ENCODE data around the gene REV3L.
A peak's percentile ranks its signal among the peaks of the same experiment; 100 is the strongest.

Gene REV3L

DNA sequence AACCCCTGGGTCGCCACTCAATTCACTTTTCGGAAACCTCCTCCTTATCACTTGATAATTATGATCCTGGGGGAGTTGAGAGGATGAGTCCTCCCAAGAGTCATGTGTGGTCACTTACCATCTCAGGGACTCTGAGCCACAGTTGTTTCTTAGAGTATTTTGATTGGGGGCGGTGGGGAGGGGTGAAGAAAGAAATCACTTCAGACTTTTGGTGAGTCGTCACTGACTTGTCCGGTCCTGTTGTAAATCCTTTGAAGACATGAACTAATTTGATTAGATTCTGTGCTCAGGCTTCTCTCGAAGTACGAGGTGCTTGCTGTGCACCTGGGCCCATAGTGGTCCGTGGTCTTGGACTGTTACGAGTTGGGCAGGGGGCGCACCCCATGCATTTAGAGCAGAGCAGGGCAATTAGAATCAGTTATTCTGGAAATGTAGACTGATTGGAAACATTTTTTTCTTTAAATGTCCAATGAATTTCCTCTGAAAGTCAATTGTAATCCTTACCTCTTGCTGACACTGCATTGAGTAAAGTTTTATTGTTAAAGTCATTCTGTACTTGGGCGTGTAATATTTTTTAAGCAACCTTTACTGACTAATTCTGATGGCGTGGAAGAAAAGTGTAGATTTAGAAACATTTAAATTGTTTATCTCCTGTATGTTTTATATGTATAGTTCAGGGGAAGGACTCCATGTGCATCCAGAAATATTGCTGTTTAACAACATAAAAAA is 222.3 kb downstream of the REV3L start:
- H3K4me3 ChIP-seq (ENCODE audit: low read length): no peak overlapping the region
- no peak overlapping the region for H3K4ac ChIP-seq (ENCODE audit: low read depth, low read length)
- no peaks in the 10 kb centered on the region for H3K27me3 ChIP-seq (ENCODE audit: insufficient read depth, low read length, poor library complexity)
- H3K23ac ChIP-seq (ENCODE audit: low read length): no peak overlapping the region
- no peaks in the 10 kb centered on the region for H3K4me1 ChIP-seq (ENCODE audit: control insufficient read depth, low read depth, low read length)
- no peak overlapping the region for H3K9ac ChIP-seq (ENCODE audit: low read length)
- peak overlapping the region; percentile 76 for H4K8ac ChIP-seq (ENCODE audit: low read depth, low read length)
- no peak overlapping the region for H2BK5ac ChIP-seq (ENCODE audit: low read length)
- H3K4me2 ChIP-seq (ENCODE audit: low read length): no peak overlapping the region
- H3K56ac ChIP-seq (ENCODE audit: low read length): peak overlapping the region; percentile 34
- no peak overlapping the region for H4K5ac ChIP-seq (ENCODE audit: low read length)
- DNase-seq: no peak
- peaks cover 5% of the 10 kb centered on the region for H3K79me2 ChIP-seq (ENCODE audit: control insufficient read depth, insufficient read depth, low read length)
- H2AK5ac ChIP-seq (ENCODE audit: low read length): no peak overlapping the region
- no peak overlapping the region for H2BK15ac ChIP-seq (replicated peaks; ENCODE audit: low read depth)
- peaks cover 5% of the 10 kb centered on the region for H3K79me1 ChIP-seq (ENCODE audit: low read length)
- no peak overlapping the region for H3K18ac ChIP-seq (ENCODE audit: low read length)
- no CpG with 5 or more reads among the region's 12 CpGs for WGBS (ENCODE audit: extremely low coverage, insufficient coverage, low lambda C conversion rate)
- no peak overlapping the region for H3K27ac ChIP-seq (ENCODE audit: low read depth, low read length)
- no peaks in the 10 kb centered on the region for H3K36me3 ChIP-seq (ENCODE audit: control insufficient read depth, insufficient read depth, low read length)
- no peak overlapping the region for H2BK120ac ChIP-seq (ENCODE audit: low read depth, low read length)

DNA sequence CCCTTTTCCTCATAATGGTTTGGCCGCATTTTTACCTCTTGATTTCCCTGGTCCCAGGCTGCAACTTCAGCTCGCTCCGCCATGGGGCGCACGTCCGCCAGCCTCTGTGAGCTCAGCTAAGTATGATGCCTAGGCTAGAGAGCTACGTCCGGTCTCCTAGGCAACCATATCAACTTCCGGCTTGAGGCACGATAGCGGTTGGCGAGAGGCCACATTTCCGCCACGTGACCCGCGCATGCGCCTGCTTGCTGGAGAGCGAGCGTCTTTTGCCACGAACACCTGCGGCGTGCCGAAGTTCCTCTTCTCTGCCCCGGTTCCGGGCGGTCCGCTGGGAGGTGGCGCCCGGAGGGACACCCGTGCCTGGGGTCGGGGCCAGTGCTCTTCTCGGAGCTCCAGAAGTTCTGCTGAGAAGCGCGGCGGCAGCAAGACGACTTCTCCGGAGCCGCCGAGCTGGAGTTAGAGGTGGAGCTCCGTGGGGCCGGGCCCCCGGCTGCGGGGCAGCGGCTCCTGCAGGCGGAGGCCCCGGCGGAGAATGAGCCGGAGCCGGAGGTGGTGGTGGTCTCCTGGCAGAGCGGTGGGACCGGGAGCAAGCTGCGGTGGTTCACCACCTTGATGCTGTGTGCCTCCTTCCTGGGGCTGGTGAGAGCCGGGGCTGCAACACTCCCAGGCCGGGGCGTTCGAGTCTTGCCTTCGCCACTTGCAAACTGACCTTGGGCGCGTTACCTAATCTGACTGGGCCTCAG is 223.8 kb downstream of the REV3L start:
- no peak overlapping the region for H2AK5ac ChIP-seq (ENCODE audit: low read length)
- no peak overlapping the region for H3K18ac ChIP-seq (ENCODE audit: low read length)
- H3K27me3 ChIP-seq (ENCODE audit: insufficient read depth, low read length, poor library complexity): no peaks in the 10 kb centered on the region
- no peak overlapping the region for H4K5ac ChIP-seq (ENCODE audit: low read length)
- H4K8ac ChIP-seq (ENCODE audit: low read depth, low read length): no peak overlapping the region
- no peak overlapping the region for H2BK15ac ChIP-seq (replicated peaks; ENCODE audit: low read depth)
- H3K79me1 ChIP-seq (ENCODE audit: low read length): peaks cover 5% of the 10 kb centered on the region
- H2BK120ac ChIP-seq (ENCODE audit: low read depth, low read length): no peak overlapping the region
- peak overlapping the region; percentile 81 for H3K9ac ChIP-seq (ENCODE audit: low read length)
- H3K4me2 ChIP-seq (ENCODE audit: low read length): peak overlapping the region; percentile 74
- peak; percentile 100 for DNase-seq
- peak overlapping the region; percentile 51 for H3K27ac ChIP-seq (ENCODE audit: low read depth, low read length)
- peak overlapping the region; percentile 86 for H3K56ac ChIP-seq (ENCODE audit: low read length)
- H2BK5ac ChIP-seq (ENCODE audit: low read length): no peak overlapping the region
- peak overlapping the region; percentile 74 for H3K4me3 ChIP-seq (ENCODE audit: low read length)
- H3K79me2 ChIP-seq (ENCODE audit: control insufficient read depth, insufficient read depth, low read length): peaks cover 5% of the 10 kb centered on the region
- no peak overlapping the region for H3K23ac ChIP-seq (ENCODE audit: low read length)
- WGBS (ENCODE audit: extremely low coverage, insufficient coverage, low lambda C conversion rate): no CpG with 5 or more reads among the region's 59 CpGs
- H3K4ac ChIP-seq (ENCODE audit: low read depth, low read length): no peak overlapping the region
- H3K36me3 ChIP-seq (ENCODE audit: control insufficient read depth, insufficient read depth, low read length): no peaks in the 10 kb centered on the region
- H3K4me1 ChIP-seq (ENCODE audit: control insufficient read depth, low read depth, low read length): no peaks in the 10 kb centered on the region

DNA sequence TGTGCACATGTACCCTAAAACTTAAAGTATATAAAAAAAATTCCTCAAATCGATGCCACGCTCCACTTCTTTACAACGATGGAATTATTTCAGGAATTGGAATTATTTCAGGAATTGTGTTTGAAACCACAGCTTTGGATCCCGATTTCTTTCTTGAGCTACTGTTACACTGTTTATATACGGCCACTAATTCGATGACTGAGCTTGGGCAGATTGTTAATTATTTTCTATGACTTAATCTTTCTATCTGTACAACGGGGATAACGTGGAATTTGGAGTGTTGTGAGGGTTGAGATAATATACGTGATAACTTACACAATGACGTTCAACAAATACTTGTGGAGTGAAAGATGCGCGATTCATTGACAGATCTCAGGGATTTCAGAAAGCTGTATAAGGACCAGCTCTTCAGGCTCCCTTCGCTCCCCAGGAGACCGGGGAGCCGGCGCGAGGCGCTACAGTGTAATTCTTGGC is 224.4 kb downstream of the REV3L start:
- Histone ChIP-seq H3K27ac (ENCODE audit: low read depth, low read length) (no peak overlapping the region), H3K56ac (ENCODE audit: low read length) (no peak overlapping the region), H3K4ac (ENCODE audit: low read depth, low read length) (no peak overlapping the region), H2BK5ac (ENCODE audit: low read length) (no peak overlapping the region), H3K27me3 (ENCODE audit: insufficient read depth, low read length, poor library complexity) (no peaks in the 10 kb centered on the region), H3K4me1 (ENCODE audit: control insufficient read depth, low read depth, low read length) (no peaks in the 10 kb centered on the region), H3K9ac (ENCODE audit: low read length) (no peak overlapping the region), H2AK5ac (ENCODE audit: low read length) (no peak overlapping the region), H3K79me1 (ENCODE audit: low read length) (peaks cover 5% of the 10 kb centered on the region), H3K79me2 (ENCODE audit: control insufficient read depth, insufficient read depth, low read length) (peaks cover 5% of the 10 kb centered on the region), H2BK120ac (ENCODE audit: low read depth, low read length) (no peak overlapping the region), H3K4me2 (ENCODE audit: low read length) (no peak overlapping the region), H3K18ac (ENCODE audit: low read length) (no peak overlapping the region), H4K5ac (ENCODE audit: low read length) (no peak overlapping the region), H2BK15ac (replicated peaks; ENCODE audit: low read depth) (no peak overlapping the region), H3K36me3 (ENCODE audit: control insufficient read depth, insufficient read depth, low read length) (no peaks in the 10 kb centered on the region), H3K23ac (ENCODE audit: low read length) (no peak overlapping the region), H3K4me3 (ENCODE audit: low read length) (no peak overlapping the region), H4K8ac (ENCODE audit: low read depth, low read length) (no peak overlapping the region)
- no peak for DNase-seq
- WGBS (ENCODE audit: extremely low coverage, insufficient coverage, low lambda C conversion rate): no CpG with 5 or more reads among the region's 18 CpGs

- Histone ChIP-seq H3K18ac (ENCODE audit: low read length) (no peak overlapping the region), H3K56ac (ENCODE audit: low read length) (no peak overlapping the region), H3K4me1 (ENCODE audit: control insufficient read depth, low read depth, low read length) (no peaks in the 10 kb centered on the region), H2AK5ac (ENCODE audit: low read length) (no peak overlapping the region), H4K5ac (ENCODE audit: low read length) (no peak overlapping the region), H3K27ac (ENCODE audit: low read depth, low read length) (no peak overlapping the region), H3K9ac (ENCODE audit: low read length) (no peak overlapping the region), H3K23ac (ENCODE audit: low read length) (no peak overlapping the region), H3K79me2 (ENCODE audit: control insufficient read depth, insufficient read depth, low read length) (peaks cover 5% of the 10 kb centered on the region), H3K4ac (ENCODE audit: low read depth, low read length) (no peak overlapping the region), H4K8ac (ENCODE audit: low read depth, low read length) (no peak overlapping the region), H3K36me3 (ENCODE audit: control insufficient read depth, insufficient read depth, low read length) (no peaks in the 10 kb centered on the region), H3K4me2 (ENCODE audit: low read length) (no peak overlapping the region), H3K4me3 (ENCODE audit: low read length) (no peak overlapping the region), H2BK15ac (replicated peaks; ENCODE audit: low read depth) (no peak overlapping the region), H2BK5ac (ENCODE audit: low read length) (no peak overlapping the region), H2BK120ac (ENCODE audit: low read depth, low read length) (no peak overlapping the region), H3K79me1 (ENCODE audit: low read length) (peaks cover 5% of the 10 kb centered on the region), H3K27me3 (ENCODE audit: insufficient read depth, low read length, poor library complexity) (no peaks in the 10 kb centered on the region)
- WGBS (ENCODE audit: extremely low coverage, insufficient coverage, low lambda C conversion rate): no CpG with 5 or more reads among the region's 13 CpGs
- DNase-seq: no peak
Observed at GRCh38 chr6:111258010-111258409, 225.0 kb downstream of the REV3L start.

DNA sequence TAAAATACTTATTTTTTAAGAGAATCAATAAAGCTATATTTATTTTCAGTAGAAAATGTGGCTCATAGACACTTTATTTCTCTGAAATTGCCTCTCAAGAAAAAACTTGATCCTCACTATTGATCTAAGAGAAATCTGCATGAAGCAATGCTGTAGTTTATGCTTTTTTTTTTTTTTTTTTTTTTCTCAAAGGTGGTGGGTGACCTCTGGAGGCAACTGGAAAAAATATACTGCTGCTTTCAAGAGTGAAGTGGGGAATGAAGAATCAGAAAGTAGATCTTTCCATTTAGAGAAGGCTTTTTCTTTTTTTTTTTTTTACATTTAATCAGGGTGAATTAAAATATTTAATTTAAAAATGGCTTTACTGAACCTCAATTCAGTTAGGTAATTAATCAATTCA is 226.4 kb downstream of the REV3L start:
- Histone ChIP-seq H4K8ac (ENCODE audit: low read depth, low read length) (no peak overlapping the region), H3K79me1 (ENCODE audit: low read length) (peaks cover 1% of the 10 kb centered on the region), H3K4me2 (ENCODE audit: low read length) (no peak overlapping the region), H2AK5ac (ENCODE audit: low read length) (no peak overlapping the region), H4K5ac (ENCODE audit: low read length) (no peak overlapping the region), H3K4ac (ENCODE audit: low read depth, low read length) (no peak overlapping the region), H3K23ac (ENCODE audit: low read length) (no peak overlapping the region), H3K27me3 (ENCODE audit: insufficient read depth, low read length, poor library complexity) (no peaks in the 10 kb centered on the region), H2BK5ac (ENCODE audit: low read length) (no peak overlapping the region), H3K4me1 (ENCODE audit: control insufficient read depth, low read depth, low read length) (no peaks in the 10 kb centered on the region), H3K36me3 (ENCODE audit: control insufficient read depth, insufficient read depth, low read length) (no peaks in the 10 kb centered on the region), H3K56ac (ENCODE audit: low read length) (no peak overlapping the region), H3K4me3 (ENCODE audit: low read length) (no peak overlapping the region), H3K79me2 (ENCODE audit: control insufficient read depth, insufficient read depth, low read length) (peaks cover 5% of the 10 kb centered on the region), H2BK15ac (replicated peaks; ENCODE audit: low read depth) (no peak overlapping the region), H3K27ac (ENCODE audit: low read depth, low read length) (no peak overlapping the region), H2BK120ac (ENCODE audit: low read depth, low read length) (no peak overlapping the region), H3K9ac (ENCODE audit: low read length) (no peak overlapping the region), H3K18ac (ENCODE audit: low read length) (no peak overlapping the region)
- DNase-seq: peak; percentile 24

All from mesendoderm (in vitro differentiated cells).